ENCODE data around the gene ARHGAP4. TPM values are rescaled to one million over a fixed set of nuclear protein-coding genes. Genes with fewer than 3 reads are reported as not detected.

The ARHGAP4 gene
- total RNA-seq, 2 donors from 2014 or later: 56.0 to 65.0 TPM

DNA sequence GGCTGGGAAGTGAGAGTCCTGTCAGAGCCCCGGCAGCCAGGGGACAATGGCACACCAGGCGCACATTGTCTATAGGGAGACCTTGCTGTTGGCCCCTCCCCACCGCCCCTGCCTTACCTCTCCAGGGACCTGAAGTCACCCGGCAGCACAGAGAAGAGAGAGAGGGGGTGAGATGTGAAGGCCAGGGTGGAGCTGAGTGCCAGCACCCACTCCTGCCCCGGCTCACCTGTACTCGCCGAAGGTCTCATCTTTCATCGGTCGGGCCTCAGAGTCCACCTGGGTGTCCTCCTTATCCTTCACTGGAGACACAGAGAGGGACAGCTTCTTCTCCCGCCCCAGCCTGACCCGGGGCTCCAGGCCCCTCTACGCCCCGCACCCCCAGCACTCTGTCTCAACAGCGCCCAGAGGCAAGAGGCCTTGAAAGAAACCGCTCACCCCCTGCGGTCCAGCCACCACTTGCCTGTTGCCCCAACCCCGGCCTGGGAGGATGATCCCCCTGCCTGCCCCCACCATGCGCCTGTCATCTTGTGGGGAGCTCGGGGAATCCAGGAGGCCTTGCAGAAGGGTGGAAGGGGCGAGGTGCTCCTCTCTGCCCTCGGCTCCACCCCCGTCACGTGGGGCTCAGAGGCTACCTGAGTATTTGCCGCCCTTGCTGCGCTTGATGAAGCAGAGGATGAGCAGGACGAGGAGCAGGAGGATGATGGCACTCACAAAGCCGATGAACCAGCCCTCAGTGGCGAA, 62.6 kb downstream of the ARHGAP4 start:
- WGBS, 2 experiments (ENCODE audit: insufficient coverage in 1 of 2, insufficient read length in 1 of 2): 86 to 90% methylated on average over 4 to 19 of the region's 28 CpGs
- H3K9ac ChIP-seq (ENCODE audit: extremely low read depth, low read length, poor library complexity, severe bottlenecking): no peak overlapping the region
- H3K27me3 ChIP-seq (ENCODE audit: control insufficient read depth, insufficient read depth, low read length, poor library complexity, severe bottlenecking): no peaks in the 10 kb centered on the region
- DNase-seq: no peak
- H3K9me3 ChIP-seq (ENCODE audit: control insufficient read depth, low read length): no peaks in the 10 kb centered on the region
- no peak overlapping the region for H3K4me3 ChIP-seq (ENCODE audit: low read length)
- H3K4me1 Mint-ChIP-seq: no peaks in the 10 kb centered on the region
- no peak overlapping the region for H3K27ac Mint-ChIP-seq
- TF ChIP-seq, protein P1, sequence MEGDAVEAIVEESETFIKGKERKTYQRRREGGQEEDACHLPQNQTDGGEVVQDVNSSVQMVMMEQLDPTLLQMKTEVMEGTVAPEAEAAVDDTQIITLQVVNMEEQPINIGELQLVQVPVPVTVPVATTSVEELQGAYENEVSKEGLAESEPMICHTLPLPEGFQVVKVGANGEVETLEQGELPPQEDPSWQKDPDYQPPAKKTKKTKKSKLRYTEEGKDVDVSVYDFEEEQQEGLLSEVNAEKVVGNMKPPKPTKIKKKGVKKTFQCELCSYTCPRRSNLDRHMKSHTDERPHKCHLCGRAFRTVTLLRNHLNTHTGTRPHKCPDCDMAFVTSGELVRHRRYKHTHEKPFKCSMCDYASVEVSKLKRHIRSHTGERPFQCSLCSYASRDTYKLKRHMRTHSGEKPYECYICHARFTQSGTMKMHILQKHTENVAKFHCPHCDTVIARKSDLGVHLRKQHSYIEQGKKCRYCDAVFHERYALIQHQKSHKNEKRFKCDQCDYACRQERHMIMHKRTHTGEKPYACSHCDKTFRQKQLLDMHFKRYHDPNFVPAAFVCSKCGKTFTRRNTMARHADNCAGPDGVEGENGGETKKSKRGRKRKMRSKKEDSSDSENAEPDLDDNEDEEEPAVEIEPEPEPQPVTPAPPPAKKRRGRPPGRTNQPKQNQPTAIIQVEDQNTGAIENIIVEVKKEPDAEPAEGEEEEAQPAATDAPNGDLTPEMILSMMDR (conservative IDR thresholded peaks at IDR 0.05): no peak
- H3K27ac ChIP-seq (ENCODE audit: low read depth, low read length): no peak overlapping the region
- peaks cover 18% of the 10 kb centered on the region for H3K36me3 Mint-ChIP-seq (ENCODE audit: low read depth)
- H3K4me3 Mint-ChIP-seq: no peak overlapping the region
- H3K4me1 ChIP-seq (ENCODE audit: control insufficient read depth, insufficient read depth, low read length): no peaks in the 10 kb centered on the region
- H3K27me3 Mint-ChIP-seq (ENCODE audit: insufficient read depth): no peaks in the 10 kb centered on the region
- H3K36me3 ChIP-seq (ENCODE audit: control insufficient read depth, insufficient read depth, low read length): no peaks in the 10 kb centered on the region
- H3K9me3 Mint-ChIP-seq: peaks cover 72% of the 10 kb centered on the region

DNA sequence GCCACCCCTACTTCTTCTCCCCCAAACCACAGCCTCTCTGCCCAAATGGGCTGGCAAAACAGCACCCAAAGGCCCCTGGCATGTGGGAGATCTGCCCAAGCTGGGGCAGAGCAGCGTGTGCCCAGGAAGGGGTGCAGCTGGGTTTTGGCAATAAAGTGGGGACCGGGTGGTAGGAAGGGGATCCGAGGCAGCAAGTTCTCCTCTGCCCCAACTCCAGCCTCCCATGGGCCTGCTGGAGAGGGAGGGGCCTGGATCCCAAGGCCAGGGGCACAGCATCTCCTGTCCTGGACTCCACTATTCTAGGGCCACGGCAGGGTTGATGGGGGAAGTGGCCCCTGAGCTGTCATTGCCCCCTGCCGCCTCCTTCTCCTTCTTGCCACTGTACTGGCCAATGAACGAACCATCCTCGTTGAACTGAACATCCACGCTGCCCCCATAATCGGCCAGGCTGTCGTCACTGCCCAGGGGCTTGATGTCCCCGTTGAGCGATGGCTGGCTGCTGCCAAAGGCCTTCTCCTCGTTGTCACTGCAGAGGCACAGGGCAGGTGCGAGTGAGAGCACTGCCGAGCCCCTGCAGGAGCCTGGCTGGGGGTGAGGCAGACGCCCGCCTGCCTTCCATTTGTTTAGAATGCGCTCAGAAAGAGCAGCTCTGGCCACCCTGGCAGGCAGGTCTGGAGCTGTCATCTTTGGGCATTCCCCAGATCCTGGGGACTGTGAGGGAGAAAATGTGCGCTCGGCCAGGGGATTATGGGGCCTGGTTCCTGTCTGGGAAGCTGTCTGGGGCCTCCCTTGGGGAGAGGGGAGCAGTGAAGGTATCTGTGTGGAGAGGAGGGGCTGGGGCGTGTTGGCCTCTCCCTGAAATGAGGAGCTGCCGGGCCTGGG, 63.5 kb downstream of the ARHGAP4 start:
- Mint-ChIP-seq H3K4me1 (no peaks in the 10 kb centered on the region), H3K9me3 (peaks cover 74% of the 10 kb centered on the region), H3K27ac (no peak overlapping the region), H3K4me3 (no peak overlapping the region), H3K36me3 (ENCODE audit: low read depth) (peaks cover 14% of the 10 kb centered on the region), H3K27me3 (ENCODE audit: insufficient read depth) (no peaks in the 10 kb centered on the region)
- Histone ChIP-seq H3K4me3 (ENCODE audit: low read length) (no peak overlapping the region), H3K27ac (ENCODE audit: low read depth, low read length) (no peak overlapping the region), H3K4me1 (ENCODE audit: control insufficient read depth, insufficient read depth, low read length) (no peaks in the 10 kb centered on the region), H3K9me3 (ENCODE audit: control insufficient read depth, low read length) (no peaks in the 10 kb centered on the region), H3K36me3 (ENCODE audit: control insufficient read depth, insufficient read depth, low read length) (no peaks in the 10 kb centered on the region), H3K9ac (ENCODE audit: extremely low read depth, low read length, poor library complexity, severe bottlenecking) (no peak overlapping the region), H3K27me3 (ENCODE audit: control insufficient read depth, insufficient read depth, low read length, poor library complexity, severe bottlenecking) (no peaks in the 10 kb centered on the region)
- TF ChIP-seq, protein P1 (conservative IDR thresholded peaks at IDR 0.05): no peak
- WGBS, 2 experiments (ENCODE audit: insufficient coverage in 1 of 2, insufficient read length in 1 of 2): 91% methylated on average over 19 of the region's 22 CpGs; no CpG with 5 or more reads in 1 of the 2 experiments
- no peak for DNase-seq

DNA sequence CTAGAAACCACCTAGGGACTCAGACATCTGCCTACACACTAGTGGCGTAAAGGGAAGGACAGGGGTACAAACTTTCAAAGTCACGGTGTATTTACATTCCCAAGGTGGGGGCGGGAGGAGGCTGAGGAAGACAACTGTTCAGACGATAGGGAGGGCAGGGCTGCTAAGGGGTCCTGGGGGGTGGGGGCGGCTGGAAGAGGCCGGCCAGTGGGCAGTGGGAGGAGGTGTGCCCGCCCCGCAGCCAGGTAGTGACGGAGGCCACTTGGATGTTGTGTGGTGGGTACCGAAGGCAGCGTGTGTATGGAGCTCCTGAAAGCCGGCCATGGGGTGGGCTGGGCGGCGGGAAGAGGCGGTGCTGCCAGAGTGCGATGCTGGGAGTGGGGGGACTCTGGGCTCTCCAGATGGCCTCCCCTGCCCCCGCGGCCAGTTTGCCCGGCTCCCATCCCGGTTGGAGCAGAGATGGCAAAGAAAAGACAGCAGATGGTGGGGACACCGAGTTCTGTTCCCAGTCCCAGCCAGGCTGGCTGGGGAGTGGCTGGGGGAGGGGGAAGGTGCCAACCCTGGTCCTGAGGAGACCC, 64.2 kb downstream of the ARHGAP4 start:
- Histone ChIP-seq H3K9ac (ENCODE audit: extremely low read depth, low read length, poor library complexity, severe bottlenecking) (no peak overlapping the region), H3K4me3 (ENCODE audit: low read length) (no peak overlapping the region), H3K27me3 (ENCODE audit: control insufficient read depth, insufficient read depth, low read length, poor library complexity, severe bottlenecking) (no peaks in the 10 kb centered on the region), H3K36me3 (ENCODE audit: control insufficient read depth, insufficient read depth, low read length) (no peaks in the 10 kb centered on the region), H3K27ac (ENCODE audit: low read depth, low read length) (no peak overlapping the region), H3K9me3 (ENCODE audit: control insufficient read depth, low read length) (no peaks in the 10 kb centered on the region), H3K4me1 (ENCODE audit: control insufficient read depth, insufficient read depth, low read length) (no peaks in the 10 kb centered on the region)
- DNase-seq: no peak
- H3K4me3 Mint-ChIP-seq: no peak overlapping the region
- peaks cover 14% of the 10 kb centered on the region for H3K36me3 Mint-ChIP-seq (ENCODE audit: low read depth)
- H3K9me3 Mint-ChIP-seq: peaks cover 73% of the 10 kb centered on the region
- 87 to 100% methylated on average over 1 to 19 of the region's 21 CpGs for WGBS, 2 experiments (ENCODE audit: insufficient coverage in 1 of 2, insufficient read length in 1 of 2)
- H3K27ac Mint-ChIP-seq: no peak overlapping the region
- no peaks in the 10 kb centered on the region for H3K4me1 Mint-ChIP-seq
- H3K27me3 Mint-ChIP-seq (ENCODE audit: insufficient read depth): no peaks in the 10 kb centered on the region
- TF ChIP-seq, protein P1 (conservative IDR thresholded peaks at IDR 0.05): no peak
